IMR-90 (cell line): ENCODE measurements around the gene RAPGEF5. TPM values are rescaled to one million over a fixed set of nuclear protein-coding genes. Genes with fewer than 3 reads are reported as not detected.

Source experiments
- ATAC-seq: fragments of 200-7000 bp; cut with Tn5 transposase; 2 replicates; pipeline ENCODE4 v1.9.1; 2020; ENCODE audit warnings: low read depth, mild to moderate bottlenecking, moderate library complexity
- BruUV-seq: library from RNA; stranded (reverse); fragments of 400-500 nt; replicated peaks from 2 replicates; lab custom pipeline; 2021; lab: Mats Ljungman, UMichigan
- CTCF ChIA-PET: fragments of 300-600 bp; formaldehyde crosslinking; extraction: SDS; loops from one replicate; lab custom pipeline; 2021; ENCODE audit warnings: antibody characterized with exemption; lab: Yijun Ruan, JAX
- POLR2A ChIA-PET: fragments of 300-600 bp; sonication (Branson Sonifier 250); formaldehyde crosslinking; loops from one replicate; lab custom pipeline; 2022; ENCODE audit warnings: antibody characterized with exemption; ENCODE audit not compliant: unreplicated experiment; lab: Charles Lee
- DNase-seq: peaks from one replicate; pipeline ENCODE4 v3.0.0; 2013
- H2AFZ ChIP-seq: replicated peaks from 2 replicates; pipeline ENCODE3; 2013; ENCODE audit warnings: low read length, mild to moderate bottlenecking; ENCODE audit not compliant: poor library complexity
- H2AK5ac ChIP-seq: 2 replicates; pipeline ENCODE4 v1.6.1; 2013; ENCODE audit warnings: low read depth, low read length, inconsistent platforms
- H2AK9ac ChIP-seq: replicated peaks from 2 replicates; pipeline ENCODE3; 2013; ENCODE audit warnings: mild to moderate bottlenecking, low read depth, low read length, moderate library complexity; ENCODE audit not compliant: poor library complexity
- H2BK120ac ChIP-seq: 2 replicates; pipeline ENCODE4 v1.6.1; 2013; ENCODE audit warnings: low read depth, low read length, inconsistent platforms
- H2BK15ac ChIP-seq: 3 replicates; pipeline ENCODE4 v1.6.1; 2013; ENCODE audit warnings: low read depth, low read length, inconsistent platforms
- H2BK20ac ChIP-seq: 2 replicates; pipeline ENCODE4 v1.6.1; 2013; ENCODE audit warnings: low read depth, mild to moderate bottlenecking, inconsistent platforms, low read length, moderate library complexity
- H2BK5ac ChIP-seq: 2 replicates; pipeline ENCODE4 v1.6.1; 2013; ENCODE audit warnings: mild to moderate bottlenecking, low read depth, low read length, inconsistent platforms; ENCODE audit not compliant: poor library complexity, severe bottlenecking
- H3K14ac ChIP-seq: replicated peaks from 2 replicates; pipeline ENCODE4 v1.6.1; 2013; ENCODE audit warnings: low read depth, low read length, inconsistent platforms
- H3K18ac ChIP-seq: 2 replicates; pipeline ENCODE4 v1.6.1; 2013; ENCODE audit warnings: low read depth, low read length, control low read depth
- H3K23ac ChIP-seq: 2 replicates; pipeline ENCODE4 v1.6.1; 2013; ENCODE audit warnings: low read depth, low read length, inconsistent platforms
- H3K27ac ChIP-seq: 2 replicates; pipeline ENCODE4 v1.5.1; 2013; ENCODE audit warnings: mild to moderate bottlenecking, control low read depth, low read length; ENCODE audit not compliant: insufficient read depth
- H3K27me3 ChIP-seq: 2 replicates; pipeline ENCODE4 v1.6.1; 2013; ENCODE audit warnings: low read length; ENCODE audit not compliant: control insufficient read depth, insufficient read depth
- H3K36me3 ChIP-seq: 2 replicates; pipeline ENCODE4 v1.6.1; 2013; ENCODE audit warnings: low read length, mixed read lengths; ENCODE audit not compliant: control insufficient read depth, insufficient read depth
- H3K4ac ChIP-seq: 2 replicates; pipeline ENCODE4 v1.6.1; 2013; ENCODE audit warnings: low read depth, low read length, inconsistent platforms
- H3K4me1 ChIP-seq: 2 replicates; pipeline ENCODE4 v1.6.1; 2013; ENCODE audit warnings: low read length, mixed read lengths; ENCODE audit not compliant: control insufficient read depth, insufficient read depth
- H3K4me2 ChIP-seq: 2 replicates; pipeline ENCODE4 v1.6.1; 2013; ENCODE audit warnings: low read depth, mild to moderate bottlenecking, control low read depth, low read length, moderate library complexity
- H3K4me3 ChIP-seq: 2 replicates; pipeline ENCODE4 v1.5.1; 2013; ENCODE audit warnings: low read depth, mild to moderate bottlenecking, control low read depth, low read length, moderate library complexity; ENCODE audit not compliant: insufficient read depth
- H3K56ac ChIP-seq: 2 replicates; pipeline ENCODE4 v1.6.1; 2013; ENCODE audit warnings: low read length, inconsistent platforms; ENCODE audit not compliant: insufficient read depth; ENCODE audit errors: extremely low read depth
- H3K79me1 ChIP-seq, 2 experiments: 2 replicates each; pipeline ENCODE4 v1.6.1; 2013; ENCODE audit warnings: low read length in 2 of 2, inconsistent platforms in 1 of 2, low read depth in 1 of 2
- H3K9ac ChIP-seq: 2 replicates; pipeline ENCODE4 v1.6.1; 2013; ENCODE audit warnings: low read depth, low read length, control low read depth
- H3K9me1 ChIP-seq: 2 replicates; pipeline ENCODE4 v1.6.1; 2013; ENCODE audit warnings: low read length, inconsistent platforms; ENCODE audit not compliant: insufficient read depth
- H3K9me3 ChIP-seq: 2 replicates; pipeline ENCODE4 v1.6.1; 2013; ENCODE audit warnings: low read length; ENCODE audit not compliant: control insufficient read depth, insufficient read depth
- H4K20me1 ChIP-seq: 2 replicates; pipeline ENCODE4 v1.6.1; 2013; ENCODE audit warnings: low read length, inconsistent platforms; ENCODE audit not compliant: insufficient read depth
- H4K5ac ChIP-seq: 2 replicates; pipeline ENCODE4 v1.6.1; 2013; ENCODE audit warnings: mild to moderate bottlenecking, low read depth, low read length, control low read depth
- H4K8ac ChIP-seq, 2 experiments: 2 replicates each; pipeline ENCODE4 v1.6.1; 2013; ENCODE audit warnings: low read depth in 2 of 2, low read length in 2 of 2, control low read depth in 1 of 2, inconsistent platforms in 1 of 2
- H4K91ac ChIP-seq: 2 replicates; pipeline ENCODE4 v1.6.1; 2013; ENCODE audit warnings: low read depth, low read length, inconsistent platforms; ENCODE audit not compliant: insufficient read depth
- BHLHE40 ChIP-seq: fragments of 150-350 bp; IDR thresholded peaks from 2 replicates; pipeline ENCODE4 v1.6.1; 2016; ENCODE audit warnings: mild to moderate bottlenecking, low read depth, low read length
- CEBPB ChIP-seq: IDR thresholded peaks from 2 replicates; pipeline ENCODE4 v1.6.1; 2012; ENCODE audit warnings: low read depth, low read length, improper control_type of control experiment
- CHD1 ChIP-seq: IDR thresholded peaks from 2 replicates; pipeline ENCODE4 v1.6.1; 2012; ENCODE audit warnings: low read depth, low read length, improper control_type of control experiment
- ELK1 ChIP-seq: fragments of 150-350 bp; IDR thresholded peaks from 2 replicates; pipeline ENCODE4 v1.6.1; 2016; ENCODE audit warnings: low read depth, mild to moderate bottlenecking, low read length, moderate library complexity, borderline replicate concordance
- FOS ChIP-seq: fragments of 150-350 bp; IDR thresholded peaks from 2 replicates; pipeline ENCODE4 v1.6.1; 2016; ENCODE audit warnings: low read depth, low read length
- MAFK ChIP-seq: IDR thresholded peaks from 2 replicates; pipeline ENCODE4 v1.6.1; 2012; ENCODE audit warnings: low read depth, low read length, improper control_type of control experiment
- MAZ ChIP-seq: IDR thresholded peaks from 2 replicates; pipeline ENCODE4 v1.6.1; 2012; ENCODE audit warnings: low read depth, mild to moderate bottlenecking, low read length, improper control_type of control experiment, moderate library complexity, borderline replicate concordance
- MXI1 ChIP-seq: IDR thresholded peaks from 2 replicates; pipeline ENCODE4 v1.6.1; 2012; ENCODE audit warnings: low read depth, mild to moderate bottlenecking, low read length, moderate library complexity, borderline replicate concordance
- NFE2L2 ChIP-seq: fragments of 150-350 bp; IDR thresholded peaks from 2 replicates; pipeline ENCODE4 v1.6.1; 2016; ENCODE audit warnings: low read depth, mild to moderate bottlenecking, low read length
- POLR2A ChIP-seq: IDR thresholded peaks from 2 replicates; pipeline ENCODE4 v1.6.1; 2012; ENCODE audit warnings: mild to moderate bottlenecking, low read depth, low read length
- RAD21 ChIP-seq: IDR thresholded peaks from 2 replicates; pipeline ENCODE4 v1.6.1; 2012; ENCODE audit warnings: low read length, improper control_type of control experiment
- RCOR1 ChIP-seq: IDR thresholded peaks from 2 replicates; pipeline ENCODE4 v1.6.1; 2012; ENCODE audit warnings: mild to moderate bottlenecking, low read length, improper control_type of control experiment; ENCODE audit not compliant: insufficient replicate concordance
- RFX5 ChIP-seq: IDR thresholded peaks from 2 replicates; pipeline ENCODE4 v1.8.0; 2012; ENCODE audit warnings: low read depth, mild to moderate bottlenecking, low read length, moderate library complexity
- SMC3 ChIP-seq: fragments of 150-350 bp; IDR thresholded peaks from 2 replicates; pipeline ENCODE4 v1.6.1; 2016; ENCODE audit warnings: low read depth, mild to moderate bottlenecking, antibody characterized with exemption, low read length, moderate library complexity
- WGBS, 2 experiments: methylation state at CpG; one replicate each; pipeline versions ENCODE4 v1.1.5 to v1.1.7; 2013; ENCODE audit warnings: missing lambda C conversion rate in 2 of 2; ENCODE audit not compliant: insufficient read length in 1 of 2; ENCODE audit errors: extremely low coverage in 2 of 2; 5-methylcytosine and 5-hydroxymethylcytosine counted together
- dilution Hi-C: fragments of 300-500 bp; cut with HindIII; formaldehyde crosslinking; loops from one replicate; pipeline ENCODE4 v1.14.3; 2018; ENCODE audit warnings: low sequenced_read_pairs; ENCODE audit not compliant: unreplicated experiment
- in situ Hi-C: fragments of 300-500 bp; cut with MboI; formaldehyde crosslinking; loops from 3 replicates; pipeline ENCODE4 v1.14.3; 2019; ENCODE audit warnings: low sequenced_read_pairs, inconsistent platforms, mixed read lengths
- intact Hi-C: fragments of 100-400 bp; cut with micrococcal nuclease; formaldehyde crosslinking; loops from 2 replicates; pipeline ENCODE4 v1.10.0; 2022
- polyA plus RNA-seq, 3 experiments: library from polyadenylated mRNA; depleted of rRNA; stranded (reverse); fragments of >200 nt; gene quantifications; 2 replicates each; pipeline ENCODE4 v1.2.3, GENCODE V29; 2012; ENCODE audit warnings: low replicate concordance in 1 of 3
- total RNA-seq: library from RNA; depleted of rRNA; stranded (reverse); fragments of >200 nt; gene quantifications from 2 replicates; pipeline ENCODE4 v1.2.3, GENCODE V29; 2012
- TF ChIP-seq, protein P1 (sequence below): conservative IDR thresholded peaks from 2 replicates; pipeline ENCODE4 v1.5.1; 2012; ENCODE audit warnings: mild to moderate bottlenecking, low read depth, low read length, improper control_type of control experiment
- TF ChIP-seq, protein P2 (sequence below): fragments of 150-350 bp; IDR thresholded peaks from 2 replicates; pipeline ENCODE4 v1.6.1; 2017; ENCODE audit warnings: mild to moderate bottlenecking, antibody characterized with exemption, low read length, low read depth

Gene RAPGEF5
- total and polyA plus RNA-seq, 2 of the 4 experiments (the other 2 are of a cell fraction): 0.05 to 0.18 TPM

DNA sequence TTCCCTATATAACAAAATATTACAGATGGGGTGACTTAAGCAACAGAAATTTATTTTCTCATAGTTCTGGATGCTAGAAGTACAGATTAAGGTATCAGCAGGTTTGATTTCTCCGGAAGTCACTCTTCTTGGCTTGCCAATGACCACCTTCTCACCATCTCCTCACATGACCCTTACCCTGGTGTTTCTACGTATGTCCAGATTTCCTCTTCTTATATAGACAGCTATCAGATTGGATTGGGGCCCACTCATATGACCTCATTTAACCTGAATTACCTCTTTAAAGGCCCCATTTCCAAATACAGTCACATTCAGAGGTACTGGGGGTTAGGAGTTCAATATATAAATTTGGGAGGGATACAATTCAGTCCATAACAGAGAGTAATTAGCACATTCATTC is 17.0 kb upstream of the RAPGEF5 start:
- no peak overlapping the region for H2BK20ac ChIP-seq
- H3K18ac ChIP-seq: no peak overlapping the region
- ChIA-PET CTCF (no interaction called here), POLR2A (no interaction called here)
- DNase-seq (no peak), ATAC-seq (no peak)
- no peaks in the 10 kb centered on the region for H3K9me3 ChIP-seq
- WGBS, 2 experiments: 67% methylated on average over 1 of the region's 2 CpGs; no CpG with 5 or more reads in 1 of the 2 experiments
- H3K56ac ChIP-seq: no peak overlapping the region
- no peaks in the 10 kb centered on the region for H3K79me1 ChIP-seq
- intact Hi-C loops: no loop called here
- dilution Hi-C loops: no loop called here
- no peaks in the 10 kb centered on the region for H3K9me1 ChIP-seq
- no peak overlapping the region for H3K23ac ChIP-seq
- no peaks in the 10 kb centered on the region for H4K20me1 ChIP-seq
- no peak overlapping the region for H3K27ac ChIP-seq
- H3K4me3 ChIP-seq: no peak overlapping the region
- no peak overlapping the region for H3K4me2 ChIP-seq
- H3K4me1 ChIP-seq: no peaks in the 10 kb centered on the region
- no peak overlapping the region for H2AK9ac ChIP-seq
- no peak overlapping the region for H4K8ac ChIP-seq
- H3K36me3 ChIP-seq: no peaks in the 10 kb centered on the region
- no peak overlapping the region for H3K14ac ChIP-seq
- H4K5ac ChIP-seq: no peak overlapping the region
- H4K91ac ChIP-seq: no peak overlapping the region
- H3K9ac ChIP-seq: no peak overlapping the region
- in situ Hi-C loops: no loop called here
- H3K27me3 ChIP-seq: peaks cover 6% of the 10 kb centered on the region
- no peak overlapping the region for H2BK5ac ChIP-seq
- H2AK5ac ChIP-seq: no peak overlapping the region
- H3K4ac ChIP-seq: no peak overlapping the region
- H2BK15ac ChIP-seq: no peak overlapping the region
- no TSS peak for BruUV-seq
- no peak overlapping the region for H2BK120ac ChIP-seq
- H2AFZ ChIP-seq: no peak overlapping the region
- TF ChIP-seq MAFK: no peak
- no peak for TF ChIP-seq MXI1
- TF ChIP-seq BHLHE40: no peak
- no peak for TF ChIP-seq CHD1
- TF ChIP-seq NFE2L2: no peak
- no peak for TF ChIP-seq RCOR1
- TF ChIP-seq FOS: no peak
- TF ChIP-seq CEBPB: no peak
- TF ChIP-seq SMC3: no peak
- TF ChIP-seq, protein P1, sequence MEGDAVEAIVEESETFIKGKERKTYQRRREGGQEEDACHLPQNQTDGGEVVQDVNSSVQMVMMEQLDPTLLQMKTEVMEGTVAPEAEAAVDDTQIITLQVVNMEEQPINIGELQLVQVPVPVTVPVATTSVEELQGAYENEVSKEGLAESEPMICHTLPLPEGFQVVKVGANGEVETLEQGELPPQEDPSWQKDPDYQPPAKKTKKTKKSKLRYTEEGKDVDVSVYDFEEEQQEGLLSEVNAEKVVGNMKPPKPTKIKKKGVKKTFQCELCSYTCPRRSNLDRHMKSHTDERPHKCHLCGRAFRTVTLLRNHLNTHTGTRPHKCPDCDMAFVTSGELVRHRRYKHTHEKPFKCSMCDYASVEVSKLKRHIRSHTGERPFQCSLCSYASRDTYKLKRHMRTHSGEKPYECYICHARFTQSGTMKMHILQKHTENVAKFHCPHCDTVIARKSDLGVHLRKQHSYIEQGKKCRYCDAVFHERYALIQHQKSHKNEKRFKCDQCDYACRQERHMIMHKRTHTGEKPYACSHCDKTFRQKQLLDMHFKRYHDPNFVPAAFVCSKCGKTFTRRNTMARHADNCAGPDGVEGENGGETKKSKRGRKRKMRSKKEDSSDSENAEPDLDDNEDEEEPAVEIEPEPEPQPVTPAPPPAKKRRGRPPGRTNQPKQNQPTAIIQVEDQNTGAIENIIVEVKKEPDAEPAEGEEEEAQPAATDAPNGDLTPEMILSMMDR: no peak
- TF ChIP-seq, protein P2, sequence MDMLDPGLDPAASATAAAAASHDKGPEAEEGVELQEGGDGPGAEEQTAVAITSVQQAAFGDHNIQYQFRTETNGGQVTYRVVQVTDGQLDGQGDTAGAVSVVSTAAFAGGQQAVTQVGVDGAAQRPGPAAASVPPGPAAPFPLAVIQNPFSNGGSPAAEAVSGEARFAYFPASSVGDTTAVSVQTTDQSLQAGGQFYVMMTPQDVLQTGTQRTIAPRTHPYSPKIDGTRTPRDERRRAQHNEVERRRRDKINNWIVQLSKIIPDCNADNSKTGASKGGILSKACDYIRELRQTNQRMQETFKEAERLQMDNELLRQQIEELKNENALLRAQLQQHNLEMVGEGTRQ: no peak
- no peak for TF ChIP-seq POLR2A
- no peak for TF ChIP-seq RAD21
- no peak for TF ChIP-seq MAZ
- no peak for TF ChIP-seq ELK1
- TF ChIP-seq RFX5: no peak
